HL-60 (cell line): Measurements from ENCODE around the gene ARMC10.

ENCODE experiments used
- POLR2AphosphoS5 ChIP-seq: IDR thresholded peaks from 2 replicates; pipeline ENCODE4 v1.6.1; 2012; ENCODE audit warnings: low read depth
- TF ChIP-seq, protein P1 (sequence below): IDR thresholded peaks from one replicate; pipeline ENCODE4 v1.5.1; 2011; ENCODE audit warnings: low read length, control low read depth, inconsistent platforms; ENCODE audit not compliant: insufficient read depth
- TF ChIP-seq, protein P2 (sequence below): IDR thresholded peaks from 2 replicates; pipeline ENCODE4 v1.6.1; 2012; ENCODE audit warnings: low read depth; ENCODE audit not compliant: insufficient replicate concordance

DNA sequence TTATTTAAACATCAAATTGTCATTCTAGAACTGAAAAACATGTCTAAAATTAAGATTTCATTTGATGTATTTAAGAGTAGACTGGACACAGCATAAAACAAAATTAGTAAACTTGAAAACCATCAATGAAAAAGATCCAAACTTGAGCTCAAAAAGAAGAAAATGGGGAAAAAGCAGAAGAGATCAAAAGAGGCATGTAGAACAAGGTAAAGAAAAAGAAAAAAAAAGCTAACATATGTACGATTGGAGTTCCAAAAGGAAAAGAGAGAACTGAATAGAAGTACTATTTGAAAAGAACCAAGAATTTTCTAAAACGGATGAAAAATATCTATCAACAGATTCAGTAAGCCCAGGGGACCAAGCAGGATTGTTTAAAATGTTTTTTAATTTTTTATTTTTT, 3.9 kb upstream of the ARMC10 start:
- TF ChIP-seq, protein P1, sequence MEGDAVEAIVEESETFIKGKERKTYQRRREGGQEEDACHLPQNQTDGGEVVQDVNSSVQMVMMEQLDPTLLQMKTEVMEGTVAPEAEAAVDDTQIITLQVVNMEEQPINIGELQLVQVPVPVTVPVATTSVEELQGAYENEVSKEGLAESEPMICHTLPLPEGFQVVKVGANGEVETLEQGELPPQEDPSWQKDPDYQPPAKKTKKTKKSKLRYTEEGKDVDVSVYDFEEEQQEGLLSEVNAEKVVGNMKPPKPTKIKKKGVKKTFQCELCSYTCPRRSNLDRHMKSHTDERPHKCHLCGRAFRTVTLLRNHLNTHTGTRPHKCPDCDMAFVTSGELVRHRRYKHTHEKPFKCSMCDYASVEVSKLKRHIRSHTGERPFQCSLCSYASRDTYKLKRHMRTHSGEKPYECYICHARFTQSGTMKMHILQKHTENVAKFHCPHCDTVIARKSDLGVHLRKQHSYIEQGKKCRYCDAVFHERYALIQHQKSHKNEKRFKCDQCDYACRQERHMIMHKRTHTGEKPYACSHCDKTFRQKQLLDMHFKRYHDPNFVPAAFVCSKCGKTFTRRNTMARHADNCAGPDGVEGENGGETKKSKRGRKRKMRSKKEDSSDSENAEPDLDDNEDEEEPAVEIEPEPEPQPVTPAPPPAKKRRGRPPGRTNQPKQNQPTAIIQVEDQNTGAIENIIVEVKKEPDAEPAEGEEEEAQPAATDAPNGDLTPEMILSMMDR = no peak
- no peak for TF ChIP-seq POLR2AphosphoS5
- TF ChIP-seq, protein P2, sequence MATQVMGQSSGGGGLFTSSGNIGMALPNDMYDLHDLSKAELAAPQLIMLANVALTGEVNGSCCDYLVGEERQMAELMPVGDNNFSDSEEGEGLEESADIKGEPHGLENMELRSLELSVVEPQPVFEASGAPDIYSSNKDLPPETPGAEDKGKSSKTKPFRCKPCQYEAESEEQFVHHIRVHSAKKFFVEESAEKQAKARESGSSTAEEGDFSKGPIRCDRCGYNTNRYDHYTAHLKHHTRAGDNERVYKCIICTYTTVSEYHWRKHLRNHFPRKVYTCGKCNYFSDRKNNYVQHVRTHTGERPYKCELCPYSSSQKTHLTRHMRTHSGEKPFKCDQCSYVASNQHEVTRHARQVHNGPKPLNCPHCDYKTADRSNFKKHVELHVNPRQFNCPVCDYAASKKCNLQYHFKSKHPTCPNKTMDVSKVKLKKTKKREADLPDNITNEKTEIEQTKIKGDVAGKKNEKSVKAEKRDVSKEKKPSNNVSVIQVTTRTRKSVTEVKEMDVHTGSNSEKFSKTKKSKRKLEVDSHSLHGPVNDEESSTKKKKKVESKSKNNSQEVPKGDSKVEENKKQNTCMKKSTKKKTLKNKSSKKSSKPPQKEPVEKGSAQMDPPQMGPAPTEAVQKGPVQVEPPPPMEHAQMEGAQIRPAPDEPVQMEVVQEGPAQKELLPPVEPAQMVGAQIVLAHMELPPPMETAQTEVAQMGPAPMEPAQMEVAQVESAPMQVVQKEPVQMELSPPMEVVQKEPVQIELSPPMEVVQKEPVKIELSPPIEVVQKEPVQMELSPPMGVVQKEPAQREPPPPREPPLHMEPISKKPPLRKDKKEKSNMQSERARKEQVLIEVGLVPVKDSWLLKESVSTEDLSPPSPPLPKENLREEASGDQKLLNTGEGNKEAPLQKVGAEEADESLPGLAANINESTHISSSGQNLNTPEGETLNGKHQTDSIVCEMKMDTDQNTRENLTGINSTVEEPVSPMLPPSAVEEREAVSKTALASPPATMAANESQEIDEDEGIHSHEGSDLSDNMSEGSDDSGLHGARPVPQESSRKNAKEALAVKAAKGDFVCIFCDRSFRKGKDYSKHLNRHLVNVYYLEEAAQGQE = no peak
